HTR-8/SVneo (cell line): ENCODE results near the gene PCCA.

Source experiments
- DNase-seq: peaks from one replicate; pipeline ENCODE4 v3.0.0; 2011; ENCODE audit warnings: low spot score, mixed read lengths; ENCODE audit not compliant: insufficient read length
- FAIRE-seq: peaks from 2 replicates; lab custom pipeline; 2011; peaks lifted over from hg19 to GRCh38; lab: Jason Lieb, UNC

Gene PCCA

DNA sequence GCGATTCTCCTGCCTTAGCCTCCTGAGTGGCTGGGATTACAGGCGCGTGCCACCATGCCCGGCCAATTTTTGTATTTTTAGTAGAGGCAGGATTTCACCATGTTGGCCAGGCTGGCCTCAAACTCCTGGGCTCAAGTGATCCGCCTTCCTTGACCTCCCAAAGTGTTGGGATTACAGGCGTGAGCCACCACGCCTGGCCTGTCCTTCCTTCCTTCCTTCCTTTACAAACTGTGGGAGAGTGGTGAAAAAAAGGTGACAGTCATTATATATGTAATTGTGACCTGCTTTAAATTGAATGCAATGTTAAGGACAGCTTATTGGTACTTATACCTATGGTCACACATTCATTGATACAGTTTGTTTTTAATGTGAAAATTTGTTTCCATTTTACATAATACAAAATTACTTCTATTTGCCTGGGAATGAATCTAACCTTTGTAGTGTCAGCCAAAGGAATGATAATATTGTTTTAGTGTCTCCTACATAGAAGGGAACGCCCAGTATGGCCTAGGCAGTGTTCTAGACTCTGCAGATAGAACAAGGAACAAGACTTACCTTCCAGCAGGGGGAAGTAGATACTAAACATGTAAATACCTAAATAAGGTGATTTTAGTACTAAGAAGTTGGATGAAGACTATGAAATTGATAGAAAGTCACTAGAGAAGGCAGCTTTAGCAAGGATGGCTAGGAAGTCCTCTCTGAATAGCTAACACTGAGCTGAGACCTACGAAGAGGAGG lies 353.4 kb downstream of the PCCA start:
- no peak for FAIRE-seq
- DNase-seq, result no peak

DNA sequence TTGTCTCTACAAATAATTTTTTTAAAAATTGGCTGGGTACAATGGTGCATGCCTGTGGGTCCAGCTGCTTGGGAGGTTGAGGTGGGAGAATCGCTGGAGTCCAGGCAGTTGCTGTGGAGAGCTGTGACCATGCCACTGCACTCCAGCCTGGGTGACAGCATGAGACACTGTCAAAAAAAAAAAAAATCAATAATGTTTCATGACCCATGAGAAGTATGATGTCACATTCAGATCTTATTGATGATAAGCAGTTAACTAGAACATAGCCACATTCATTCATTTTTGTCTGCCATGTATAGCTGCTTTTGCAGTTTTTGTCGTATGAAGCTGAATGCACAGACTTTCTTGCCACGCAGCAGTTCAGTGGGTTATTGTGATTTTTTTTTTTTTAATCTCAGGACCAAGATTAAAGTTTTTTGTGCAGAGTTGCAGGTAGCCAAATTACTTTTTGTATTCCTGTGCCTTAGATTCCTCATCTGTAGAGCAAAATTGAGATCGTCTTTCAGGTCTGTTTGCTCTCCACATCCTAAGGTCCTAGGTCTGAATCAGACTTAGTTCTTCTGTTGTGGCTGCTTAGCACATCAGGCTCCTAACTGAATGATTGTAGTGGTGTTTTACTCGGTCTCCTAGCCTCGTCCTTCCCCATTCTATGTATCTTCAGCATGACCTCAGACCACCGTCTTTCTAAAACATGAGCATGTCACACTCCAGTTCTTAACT lies 354.5 kb downstream of the PCCA start:
- FAIRE-seq (no peak), DNase-seq (no peak)

DNA sequence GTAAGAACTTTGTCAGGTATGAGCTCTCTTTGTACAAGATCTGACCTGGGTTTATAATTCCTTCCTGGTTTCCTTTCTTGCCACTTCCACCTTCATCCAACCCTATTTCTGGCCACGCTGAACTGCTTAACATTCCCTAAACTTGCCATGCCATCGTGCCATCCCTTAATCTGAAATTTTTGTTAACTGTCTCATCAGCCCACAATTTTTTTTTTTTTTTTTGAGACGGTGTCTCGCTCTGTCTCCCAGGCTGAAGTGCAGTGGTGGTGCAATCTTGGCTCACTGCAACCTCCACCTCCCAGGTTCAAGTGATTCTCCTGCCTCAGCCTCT lies 355.1 kb downstream of the PCCA start:
- DNase-seq, result no peak
- no peak for FAIRE-seq

DNA sequence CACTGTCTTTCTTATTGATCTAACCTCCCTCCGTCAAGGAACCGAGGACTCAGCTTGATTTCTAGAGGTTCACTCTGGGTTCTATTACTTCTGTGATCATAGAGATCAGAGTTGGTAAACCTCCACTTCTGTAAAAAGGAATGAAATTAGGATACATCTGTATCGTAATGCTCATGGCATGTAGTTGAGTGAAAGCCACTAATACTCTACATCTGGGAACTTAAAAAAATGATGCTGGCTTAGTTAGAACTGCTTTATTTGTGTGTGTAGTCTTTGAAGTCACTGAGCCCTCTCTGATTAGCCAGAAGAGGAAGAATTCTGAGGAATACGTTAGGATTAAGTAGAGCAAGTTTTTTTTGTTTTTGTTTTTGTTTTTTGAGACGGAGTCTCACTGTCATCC lies 358.9 kb downstream of the PCCA start:
- no peak for DNase-seq
- FAIRE-seq, result no peak

DNA sequence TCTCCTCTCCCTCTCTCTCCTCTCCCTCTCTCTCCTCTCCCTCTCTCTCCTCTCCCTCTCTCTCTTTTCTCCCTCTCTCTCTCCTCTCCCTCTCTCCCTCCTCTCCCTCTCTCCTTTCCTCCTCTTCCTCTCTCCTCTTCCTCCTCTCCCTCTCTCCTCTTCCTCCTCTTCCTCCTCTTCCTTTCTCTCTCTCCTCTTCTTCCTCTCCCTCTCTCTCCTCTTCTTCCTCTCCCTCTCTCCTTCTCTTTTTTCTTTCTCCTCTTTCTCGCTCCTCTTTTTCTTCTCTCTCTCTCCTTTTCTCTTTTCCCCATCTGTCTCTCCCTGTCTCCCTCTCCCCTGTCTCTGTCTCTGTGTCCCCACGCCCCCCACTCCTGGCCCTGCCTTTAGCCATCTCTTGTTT lies 363.0 kb downstream of the PCCA start:
- no peak for FAIRE-seq
- no peak for DNase-seq

DNA sequence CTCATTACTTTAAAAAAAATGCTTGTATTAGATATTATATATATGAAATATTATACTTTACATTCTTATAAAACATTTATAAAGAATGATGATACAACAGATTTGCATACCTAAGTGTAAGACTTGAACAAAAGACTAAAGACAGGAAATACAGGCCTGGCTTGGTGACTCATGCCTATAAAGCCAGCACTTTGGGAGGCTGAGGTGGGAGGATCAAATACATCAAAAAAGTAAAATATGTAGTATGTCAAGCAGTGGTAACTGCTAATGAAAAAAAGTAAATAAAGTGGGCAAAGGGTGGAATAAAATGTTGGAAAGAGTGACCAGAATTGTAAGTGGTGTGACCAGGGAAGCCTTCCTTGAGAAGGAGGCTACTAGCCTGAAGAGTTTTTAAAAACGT lies 366.0 kb downstream of the PCCA start:
- FAIRE-seq, result no peak
- DNase-seq, result no peak

DNA sequence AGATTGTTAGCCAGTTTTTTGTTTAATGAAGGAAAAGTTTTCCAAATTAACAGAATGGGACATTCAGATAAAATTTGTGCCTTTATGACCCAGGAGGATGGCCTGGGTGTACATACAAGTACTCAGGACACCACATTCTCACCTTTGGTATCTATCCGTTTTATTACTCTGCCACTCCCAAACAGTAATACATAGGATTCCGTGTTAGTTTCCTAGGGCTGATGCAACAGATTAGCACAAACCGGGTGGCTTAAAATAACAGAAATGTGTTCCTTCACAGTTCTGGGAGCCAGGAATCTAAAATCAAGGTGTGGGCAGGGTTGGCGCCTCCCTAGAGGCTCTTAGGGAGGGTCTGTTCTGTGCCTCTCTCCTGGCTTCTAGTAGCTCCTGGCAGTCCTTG lies 369.8 kb downstream of the PCCA start:
- FAIRE-seq (no peak), DNase-seq (no peak)

DNA sequence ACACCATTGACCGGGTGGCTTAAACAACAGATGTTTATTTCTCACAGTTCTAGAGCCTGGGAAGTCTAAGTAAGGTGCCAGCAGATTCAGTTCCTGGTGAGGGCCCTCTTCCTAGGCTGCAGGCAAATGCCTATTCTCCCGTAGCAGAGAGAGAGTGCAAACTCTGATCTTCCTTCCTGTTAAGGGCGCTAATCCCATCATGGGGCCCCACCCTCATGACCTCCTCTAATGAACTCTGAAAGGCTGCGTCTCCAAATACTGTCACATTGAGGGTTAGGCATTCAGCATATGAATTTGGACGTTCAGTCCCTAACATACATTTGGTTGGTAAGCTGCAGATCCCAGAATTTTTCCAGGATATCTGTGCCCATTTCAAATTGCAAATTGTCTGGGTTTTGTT lies 370.9 kb downstream of the PCCA start:
- FAIRE-seq (no peak), DNase-seq (no peak)

DNA sequence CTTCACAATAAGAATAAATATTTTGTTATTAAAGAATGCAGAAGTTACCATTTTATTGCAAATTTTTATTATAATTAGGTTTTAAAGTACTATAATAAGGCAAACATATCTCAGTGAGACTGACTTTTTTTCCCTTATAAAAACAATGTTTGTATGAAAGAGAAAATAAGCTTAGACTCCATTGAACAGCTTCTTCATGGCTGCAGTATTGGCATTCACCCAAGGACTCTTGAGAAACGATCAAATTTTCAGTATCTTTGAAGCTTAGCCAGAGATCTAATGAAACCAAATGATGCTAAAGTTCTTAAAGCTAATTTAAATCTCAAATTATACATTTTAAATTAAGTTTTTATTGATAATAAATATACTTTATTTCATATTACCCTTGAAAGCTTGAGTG lies 371.4 kb downstream of the PCCA start:
- DNase-seq (no peak), FAIRE-seq (no peak)

DNA sequence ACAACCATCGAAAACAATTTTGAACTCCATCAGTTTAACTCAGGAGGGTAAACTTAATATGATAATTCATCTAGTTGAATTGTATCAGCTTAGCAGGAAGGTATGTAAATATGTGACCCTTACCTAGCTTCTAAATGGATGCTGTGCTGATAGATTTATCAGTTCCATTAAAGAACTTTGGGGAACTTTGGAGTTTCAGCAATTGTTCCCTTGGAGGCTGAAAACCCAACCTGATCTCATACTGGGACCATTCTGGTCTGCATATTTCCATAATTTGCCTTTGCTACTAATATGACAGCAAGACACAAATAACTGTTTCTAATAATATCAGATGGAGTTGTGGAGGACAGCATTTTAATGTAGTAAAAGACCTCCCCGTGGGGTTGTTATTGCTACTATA lies 371.9 kb downstream of the PCCA start:
- FAIRE-seq (no peak), DNase-seq (no peak)

DNA sequence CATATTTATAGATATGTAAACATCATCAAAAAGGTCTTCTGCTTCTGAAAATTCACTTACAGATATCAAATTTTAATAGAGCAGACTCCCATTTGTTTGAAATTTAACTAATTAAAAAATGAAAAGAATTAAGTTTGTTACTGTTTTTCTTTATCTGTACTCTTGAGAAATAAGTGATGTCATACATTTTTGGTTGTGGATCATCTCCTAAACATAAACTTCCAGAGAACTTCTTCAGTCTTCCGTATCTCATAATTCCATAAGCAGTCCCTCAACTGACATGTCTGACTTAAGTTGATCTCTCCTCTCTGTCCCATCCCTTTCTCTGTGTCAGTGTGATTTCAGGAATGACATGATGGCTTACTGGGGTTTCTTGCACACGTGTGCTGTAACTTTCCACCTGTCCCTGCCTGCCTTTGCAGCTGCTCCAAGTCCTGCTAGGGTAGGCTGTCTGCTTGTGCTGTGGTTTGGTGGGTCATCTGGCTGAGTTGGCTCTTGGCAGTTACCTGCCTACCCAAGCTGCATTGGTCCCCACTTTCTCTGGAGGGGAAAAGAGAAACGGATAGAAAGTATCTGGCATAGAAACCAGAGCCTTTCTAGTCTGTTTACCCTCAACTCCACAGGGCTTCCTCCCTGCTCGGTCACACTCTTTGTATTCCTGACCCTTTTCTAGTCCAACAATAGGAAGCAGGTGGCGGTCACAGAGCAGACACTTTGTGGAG lies 372.6 kb downstream of the PCCA start:
- no peak for DNase-seq
- FAIRE-seq, result no peak

DNA sequence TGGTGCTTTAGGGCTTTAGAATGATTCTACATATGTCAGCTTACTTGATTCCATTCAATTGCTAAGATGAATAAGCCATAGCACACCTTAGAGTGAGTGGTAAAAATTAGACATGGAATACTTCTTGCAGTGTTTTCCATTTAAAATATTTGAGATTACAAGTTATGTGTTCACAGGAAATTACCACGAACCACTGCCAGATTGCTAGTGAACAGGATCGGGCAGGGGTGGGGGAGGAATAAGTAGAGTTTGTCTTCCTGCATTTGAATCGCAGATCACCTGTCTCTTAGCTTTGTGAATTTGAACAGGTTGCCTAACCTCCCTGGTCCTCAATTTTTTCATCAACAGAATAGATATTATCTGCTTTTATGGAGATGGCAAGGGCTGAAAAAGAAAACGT lies 375.1 kb downstream of the PCCA start:
- FAIRE-seq (no peak), DNase-seq (no peak)

DNA sequence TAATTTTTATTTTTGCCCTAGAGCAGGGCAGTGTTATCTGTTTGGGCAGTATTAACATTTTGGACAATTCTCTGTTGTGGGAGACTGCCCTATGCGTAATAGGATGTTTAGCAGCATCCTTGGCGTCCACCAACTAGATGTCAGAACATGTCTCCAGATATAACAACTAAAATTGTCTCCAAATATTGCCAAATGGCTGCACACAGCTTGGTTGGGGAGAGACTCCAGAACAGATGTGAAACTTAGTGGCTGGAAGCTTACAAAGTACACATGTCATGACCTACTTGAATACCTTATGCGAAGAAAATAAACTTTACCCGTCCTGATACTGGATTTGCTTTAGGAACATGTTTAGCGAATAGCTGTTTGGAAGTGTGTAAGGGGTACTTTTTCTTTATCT lies 376.7 kb downstream of the PCCA start:
- FAIRE-seq, result no peak
- DNase-seq, result no peak

DNA sequence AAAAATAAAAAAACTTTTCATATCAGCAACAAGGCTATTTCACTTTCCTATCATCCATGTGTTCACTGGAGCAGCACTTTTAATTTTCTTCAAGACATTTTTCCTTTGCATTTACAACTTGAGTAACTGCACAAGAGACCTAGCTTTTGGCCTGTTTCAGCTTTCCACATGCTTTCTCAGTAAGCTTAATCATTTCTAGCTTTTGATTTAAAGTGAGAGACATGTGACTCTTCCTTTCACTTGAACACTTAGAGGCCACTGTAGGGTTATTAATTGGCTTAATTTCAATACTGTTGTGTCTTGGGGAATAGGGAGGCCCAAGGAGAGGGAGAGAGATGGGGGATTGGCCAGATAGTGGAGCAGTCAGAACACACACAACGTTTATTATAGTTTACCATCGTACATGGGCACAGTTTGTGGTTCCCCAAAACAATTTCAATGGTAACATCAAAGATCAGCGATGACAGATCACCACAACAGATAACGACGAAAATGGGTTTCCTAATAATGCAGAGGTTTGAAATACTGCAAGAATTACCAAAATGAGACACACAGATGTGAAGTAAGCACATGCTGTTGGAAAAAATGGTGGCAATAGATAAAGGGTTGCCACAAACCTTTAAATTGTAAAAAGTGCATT lies 382.1 kb downstream of the PCCA start:
- DNase-seq (no peak), FAIRE-seq (no peak)

DNA sequence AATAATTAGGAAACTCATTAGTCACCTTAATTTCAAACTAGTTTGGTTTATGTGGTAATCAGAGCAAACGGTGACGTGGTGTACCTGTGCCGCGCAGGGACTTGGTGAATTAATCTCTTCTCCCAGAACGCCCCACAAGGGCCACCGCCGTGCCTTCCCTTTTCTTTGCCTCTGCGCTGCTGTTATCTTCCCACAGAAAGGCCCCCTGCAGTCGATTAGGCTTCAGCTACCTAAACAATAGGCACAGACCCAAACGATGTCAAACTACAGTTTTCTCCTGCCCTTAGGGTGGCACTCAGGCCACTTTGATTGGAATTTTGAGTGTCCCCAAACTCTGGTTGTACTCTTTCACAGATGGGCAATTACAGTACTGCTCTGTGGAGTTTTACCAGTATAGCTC lies 384.2 kb downstream of the PCCA start:
- DNase-seq (no peak), FAIRE-seq (no peak)

DNA sequence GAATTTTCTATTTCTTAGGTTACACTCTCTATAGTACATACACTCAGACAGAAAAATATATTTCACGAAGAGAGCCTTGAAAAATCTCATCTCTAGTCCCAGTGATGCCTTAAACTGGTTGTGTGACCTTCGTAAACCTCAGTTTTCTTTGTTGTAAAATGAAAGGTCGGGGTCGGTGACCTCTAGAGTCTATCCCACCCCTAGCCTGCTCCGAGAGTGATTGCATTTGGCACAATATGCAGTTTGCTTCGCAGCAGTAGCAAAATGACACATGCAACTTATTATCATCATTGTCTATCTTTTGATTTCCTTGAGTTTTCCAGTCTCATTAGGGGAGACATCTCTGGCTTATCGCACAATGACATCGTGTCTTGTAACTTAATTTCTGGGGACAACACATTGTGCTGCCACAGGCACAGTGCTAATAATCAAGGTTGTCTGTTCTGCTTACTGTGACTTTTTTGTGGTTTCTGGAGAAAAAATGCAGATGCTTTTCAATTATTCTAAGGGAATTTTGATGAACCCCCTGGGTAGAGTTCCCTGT lies 384.7 kb downstream of the PCCA start:
- no peak for FAIRE-seq
- DNase-seq, result no peak

DNA sequence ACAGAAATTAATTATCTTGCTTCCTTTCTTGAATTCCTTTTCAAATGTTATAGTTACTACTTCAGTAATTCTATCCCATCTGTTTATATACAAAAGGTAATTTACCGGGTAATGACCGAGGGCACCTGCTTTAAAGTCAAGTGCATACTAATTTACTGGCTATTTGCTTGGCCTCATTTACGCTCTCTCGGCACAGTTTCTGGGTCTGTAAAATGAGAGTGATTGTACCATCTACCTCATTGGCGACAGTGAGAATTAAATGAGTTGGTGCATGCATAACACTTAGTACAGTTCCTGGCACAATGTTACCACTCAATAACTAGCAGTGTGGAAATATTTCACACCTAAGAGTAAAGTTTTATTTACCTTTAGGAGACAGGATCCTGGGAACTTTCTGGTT lies 388.1 kb downstream of the PCCA start:
- DNase-seq, result no peak
- FAIRE-seq, result no peak

DNA sequence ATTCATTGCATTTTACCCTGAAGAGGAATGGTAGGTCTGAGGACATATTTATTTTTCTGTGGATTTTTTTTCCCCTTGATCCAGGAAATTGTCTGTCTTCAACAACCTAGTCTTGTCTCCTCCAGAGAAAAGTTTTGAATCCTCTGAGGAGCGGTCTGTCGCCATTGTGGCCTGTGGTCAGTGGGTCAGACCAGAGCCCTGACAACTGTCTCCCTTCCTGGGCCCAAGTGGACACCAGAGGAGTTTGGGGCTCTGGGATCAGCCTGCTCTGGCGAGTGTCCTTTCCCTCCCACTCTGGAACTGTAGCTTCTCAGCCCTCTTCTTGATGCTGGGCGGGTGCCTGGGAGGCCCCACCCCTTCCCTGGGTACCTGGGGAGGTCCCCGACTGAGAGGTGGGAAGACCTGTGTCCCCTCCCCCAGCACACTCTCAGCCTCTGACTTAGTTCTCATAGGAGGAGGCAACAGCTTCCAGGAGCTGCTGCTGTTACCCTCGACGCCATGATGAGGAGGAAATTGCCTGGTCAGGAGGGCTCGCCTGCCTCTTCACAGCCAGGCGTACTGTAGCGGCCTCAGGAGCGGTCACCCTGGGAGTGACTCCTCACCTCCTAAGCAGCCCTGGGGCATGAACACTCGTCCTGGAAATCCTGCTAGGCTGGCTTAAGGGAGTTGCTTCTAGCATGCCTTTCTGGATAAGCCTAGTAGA lies 389.4 kb downstream of the PCCA start:
- FAIRE-seq (no peak), DNase-seq (no peak)

DNA sequence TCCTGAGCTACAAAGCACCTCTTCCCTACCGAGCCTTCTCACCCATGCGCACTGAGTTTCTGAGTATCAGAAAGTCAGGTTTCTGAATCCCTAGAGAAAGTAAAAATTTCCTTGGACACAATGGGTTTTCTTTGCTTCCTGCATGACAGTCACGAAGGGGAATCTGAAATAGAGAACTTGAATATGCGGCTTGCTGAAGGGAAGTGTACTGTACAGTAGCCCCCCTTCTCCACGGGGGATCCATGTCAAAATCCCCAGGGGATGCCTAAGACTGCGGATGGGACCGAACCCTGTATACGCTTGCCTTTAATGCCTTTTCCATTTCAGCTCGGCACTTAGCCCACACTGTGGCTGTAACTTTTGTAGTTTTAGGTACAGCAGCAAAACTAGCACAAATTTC lies 391.8 kb downstream of the PCCA start:
- FAIRE-seq (no peak), DNase-seq (no peak)

DNA sequence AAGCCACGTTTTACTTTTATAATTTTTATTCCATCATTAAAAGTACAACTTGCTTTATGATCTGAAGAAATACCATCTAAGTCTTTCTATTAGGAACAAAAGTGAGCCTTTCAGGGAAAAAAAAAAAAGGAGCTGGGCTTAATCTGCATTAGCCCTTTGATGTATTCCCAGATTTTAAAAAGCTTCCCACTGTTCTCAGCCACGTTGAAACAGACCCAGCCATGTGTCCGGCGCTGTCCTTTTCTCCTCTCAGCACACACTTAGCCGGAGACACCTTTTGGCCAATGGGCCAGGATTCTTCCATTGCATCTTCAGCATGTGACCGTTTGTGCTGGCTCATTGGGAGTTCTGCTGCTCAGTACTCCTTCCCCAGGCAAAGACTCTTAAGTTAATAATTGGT lies 394.2 kb downstream of the PCCA start:
- FAIRE-seq, result no peak
- DNase-seq, result no peak
